Measurements from ENCODE around the gene APOM. TPM values are rescaled to one million over a fixed set of nuclear protein-coding genes. Genes with fewer than 3 reads are reported as not detected.

The APOM gene
- total RNA-seq, 1 experiment from 2014 or later, result 3.5 TPM

- no peak for TF ChIP-seq ZNF425 (CRISPR knock-in tag; conservative IDR thresholded peaks at IDR 0.05)
- no peak for TF ChIP-seq HMGA2 (CRISPR knock-in tag; IDR thresholded peaks at IDR 0.05)
- no peak for TF ChIP-seq AFF4 (CRISPR knock-in tag; IDR thresholded peaks at IDR 0.05; ENCODE audit: borderline replicate concordance)
- TF ChIP-seq NR1H2 (CRISPR knock-in tag; IDR thresholded peaks at IDR 0.05), result no peak
- TF ChIP-seq GTF2I (CRISPR knock-in tag; conservative IDR thresholded peaks at IDR 0.05), result no peak
- no peak for TF ChIP-seq ATF3 (CRISPR knock-in tag; conservative IDR thresholded peaks at IDR 0.05)
- TF ChIP-seq ZNF396 (CRISPR knock-in tag; IDR thresholded peaks at IDR 0.05; ENCODE audit: borderline replicate concordance), result no peak
- peak; percentile 77; the same call in 1 of the 2 replicates for TF ChIP-seq USF1 (CRISPR knock-in tag; IDR thresholded peaks at IDR 0.05)
- 0 out of 2 replicates have a peak, but pooled peaks have one; percentile 31 for TF ChIP-seq EMX1 (CRISPR knock-in tag; IDR thresholded peaks at IDR 0.05)
- no peak; the same call in 1 of the 2 replicates for TF ChIP-seq KAT7 (CRISPR knock-in tag; IDR thresholded peaks at IDR 0.05; ENCODE audit: borderline replicate concordance)
- TF ChIP-seq JUN (CRISPR knock-in tag; IDR thresholded peaks at IDR 0.05), result peak; percentile 14; the same call in 1 of the 2 replicates
- no peak for TF ChIP-seq NR3C1 (CRISPR knock-in tag; conservative IDR thresholded peaks at IDR 0.05; ENCODE audit: low read depth)
- no peak for TF ChIP-seq ESRRA (CRISPR knock-in tag; IDR thresholded peaks at IDR 0.05; ENCODE audit: borderline replicate concordance)
- peak; percentile 38; the same call in 1 of the 2 replicates for TF ChIP-seq NFYB (CRISPR knock-in tag; conservative IDR thresholded peaks at IDR 0.05; ENCODE audit: low read depth)
- no peak for TF ChIP-seq ZNF121 (CRISPR knock-in tag; IDR thresholded peaks at IDR 0.05)
- no peak for TF ChIP-seq STAT6 (CRISPR knock-in tag; conservative IDR thresholded peaks at IDR 0.05; ENCODE audit: low read depth)
- TF ChIP-seq IRF1 (CRISPR knock-in tag; IDR thresholded peaks at IDR 0.05), result no peak
- TF ChIP-seq ELF4 (CRISPR knock-in tag; IDR thresholded peaks at IDR 0.05; ENCODE audit: low read depth), result no peak
- TF ChIP-seq AR (CRISPR knock-in tag; IDR thresholded peaks at IDR 0.05), result no peak
- TF ChIP-seq HMGXB4 (CRISPR knock-in tag; IDR thresholded peaks at IDR 0.05), result peak; percentile 39; the same call in 1 of the 2 replicates
- TF ChIP-seq ETV6 (CRISPR knock-in tag; IDR thresholded peaks at IDR 0.05), result 0 out of 2 replicates have a peak, but pooled peaks have one; percentile 29
- TF ChIP-seq FOXP1 (CRISPR knock-in tag; IDR thresholded peaks at IDR 0.05; ENCODE audit: borderline replicate concordance), result no peak
- TF ChIP-seq MXD4 (CRISPR knock-in tag; IDR thresholded peaks at IDR 0.05; ENCODE audit: borderline replicate concordance), result no peak
These were observed 10.0 kb downstream of the APOM start, which contains the start of gene CSNK2B (continued) for GRCh38 chr6:31665501-31666336.
